ENCODE data around the gene CELA3B. TPM values are rescaled to one million over a fixed set of nuclear protein-coding genes. Genes with fewer than 3 reads are reported as not detected.

The CELA3B gene
- total RNA-seq, 1 experiment from 2014 or later, result 4.4 TPM

- Mint-ChIP-seq H3K27me3 (ENCODE audit: low read depth) (peaks cover 3% of the 10 kb centered on the region; the same call in 1 of the 2 replicates), H3K27ac (peak within 1 kb of the TSS; percentile 77), H3K36me3 (no peaks in the 10 kb centered on the region), H3K4me3 (peak within 1 kb of the TSS; percentile 74), H3K9me3 (no peaks in the 10 kb centered on the region), H3K4me1 (peaks cover 64% of the 10 kb centered on the region)
- ChIA-PET POLR2A (interaction anchor here (1.0 to 1.6 kb wide), 3 partner anchors 15 to 20 kb away, joined by 3 to 7 read pairs (median 4); no protein-coding TSS in a partner anchor), CTCF (interaction anchor here (1.0 to 2.0 kb wide), 3 partner anchors 14 to 35 kb away, joined by 3 to 4 read pairs (median 3); no protein-coding TSS in a partner anchor)
- ATAC-seq (peak; percentile 41; the same call in 1 of the 2 replicates), DNase-seq (ENCODE audit: low spot score) (no peak)
- no peak for TF ChIP-seq ZNF512 (CRISPR knock-in tag; IDR thresholded peaks at IDR 0.05; ENCODE audit: borderline replicate concordance)
- TF ChIP-seq ZMAT4 (CRISPR knock-in tag; IDR thresholded peaks at IDR 0.05), result no peak
- no peak for TF ChIP-seq NR1H2 (CRISPR knock-in tag; IDR thresholded peaks at IDR 0.05)
- no peak for TF ChIP-seq IRF2 (CRISPR knock-in tag; IDR thresholded peaks at IDR 0.05; ENCODE audit: borderline replicate concordance, low read depth)
- no peak for TF ChIP-seq FOXJ3 (CRISPR knock-in tag; IDR thresholded peaks at IDR 0.05; ENCODE audit: borderline replicate concordance)
- TF ChIP-seq ATF1 (CRISPR knock-in tag; IDR thresholded peaks at IDR 0.05), result no peak
- no peak for TF ChIP-seq HMGXB4 (CRISPR knock-in tag; IDR thresholded peaks at IDR 0.05)
- TF ChIP-seq NR3C1 (CRISPR knock-in tag; conservative IDR thresholded peaks at IDR 0.05; ENCODE audit: low read depth), result no peak
Measured at GRCh38 chr1:21937034-21937371, 39.8 kb upstream of the CELA3B start, which contains the start of gene HSPG2. Gene HSPG2, minus strand, starts transcription at chr1:21937310. Its CDS starts 93 bp downstream, at chr1:21937217.

- Mint-ChIP-seq H3K27ac (peak overlapping the region; percentile 77), H3K36me3 (no peaks in the 10 kb centered on the region), H3K4me1 (peaks cover 64% of the 10 kb centered on the region), H3K27me3 (ENCODE audit: low read depth) (peaks cover 3% of the 10 kb centered on the region; the same call in 1 of the 2 replicates), H3K4me3 (peak overlapping the region; percentile 72), H3K9me3 (no peaks in the 10 kb centered on the region)
- DNase-seq (ENCODE audit: low spot score), result peak; percentile 84
- ATAC-seq, result peak; percentile 78
- ChIA-PET CTCF (interaction anchor here (0.6 to 1.0 kb wide), 2 partner anchors 27 to 302 kb away, joined by 3 to 6 read pairs; no protein-coding TSS in a partner anchor), POLR2A (interaction anchor here (0.5 to 1.0 kb wide), 3 partner anchors 19 to 75 kb away, joined by 3 to 6 read pairs (median 3); no protein-coding TSS in a partner anchor)
- no peak for TF ChIP-seq MYBL2 (CRISPR knock-in tag; IDR thresholded peaks at IDR 0.05)
- no peak for TF ChIP-seq ZNF263 (CRISPR knock-in tag; IDR thresholded peaks at IDR 0.05; ENCODE audit: low read depth)
- TF ChIP-seq TEAD1 (CRISPR knock-in tag; IDR thresholded peaks at IDR 0.05), result no peak
- TF ChIP-seq RELA (CRISPR knock-in tag; IDR thresholded peaks at IDR 0.05; ENCODE audit: borderline replicate concordance), result no peak
- TF ChIP-seq GABPB1 (CRISPR knock-in tag; IDR thresholded peaks at IDR 0.05), result no peak
- TF ChIP-seq ZNF121 (CRISPR knock-in tag; IDR thresholded peaks at IDR 0.05), result no peak
- peak; percentile 97 for TF ChIP-seq PRDM15 (CRISPR knock-in tag; IDR thresholded peaks at IDR 0.05)
- TF ChIP-seq JUN (CRISPR knock-in tag; IDR thresholded peaks at IDR 0.05), result no peak
- TF ChIP-seq ATF3 (CRISPR knock-in tag; conservative IDR thresholded peaks at IDR 0.05), result no peak
- no peak for TF ChIP-seq OVOL2 (CRISPR knock-in tag; IDR thresholded peaks at IDR 0.05; ENCODE audit: borderline replicate concordance)
- no peak for TF ChIP-seq JAZF1 (CRISPR knock-in tag; IDR thresholded peaks at IDR 0.05)
- TF ChIP-seq KAT7 (CRISPR knock-in tag; IDR thresholded peaks at IDR 0.05; ENCODE audit: borderline replicate concordance), result 0 out of 2 replicates have a peak, but pooled peaks have one; percentile 32
- no peak for TF ChIP-seq ATF1 (CRISPR knock-in tag; IDR thresholded peaks at IDR 0.05)
- TF ChIP-seq EMX1 (CRISPR knock-in tag; IDR thresholded peaks at IDR 0.05), result no peak
- peak; percentile 32; the same call in 1 of the 2 replicates for TF ChIP-seq MAX (CRISPR knock-in tag; IDR thresholded peaks at IDR 0.05)
- no peak for TF ChIP-seq NFATC4 (CRISPR knock-in tag; IDR thresholded peaks at IDR 0.05)
- no peak for TF ChIP-seq IRF2 (CRISPR knock-in tag; IDR thresholded peaks at IDR 0.05; ENCODE audit: borderline replicate concordance, low read depth)
- TF ChIP-seq SMAD4 (CRISPR knock-in tag; IDR thresholded peaks at IDR 0.05), result no peak
- TF ChIP-seq ZNF138 (CRISPR knock-in tag; conservative IDR thresholded peaks at IDR 0.05), result no peak
- no peak for TF ChIP-seq FOXP1 (CRISPR knock-in tag; IDR thresholded peaks at IDR 0.05; ENCODE audit: borderline replicate concordance)
Measured at GRCh38 chr1:21937372-21938121, 39.3 kb upstream of the CELA3B start.

Measured in WTC11 (cell line).